Karpas-422 (cell line): Measurements from ENCODE around the gene EVI5L. TPM values are rescaled to one million over a fixed set of nuclear protein-coding genes. Genes with fewer than 3 reads are reported as not detected.
A peak's percentile ranks its signal among the peaks of the same experiment; 100 is the strongest.

Experiments
- DNase-seq: peaks from one replicate; pipeline ENCODE4 v3.0.0-alpha.2; 2015
- H2AFZ ChIP-seq: fragments of 200-600 bp; sonication (generic); 2 replicates; pipeline ENCODE4 v1.6.1; 2014; ENCODE audit warnings: antibody characterized with exemption, low read length, mixed read lengths
- H3K27ac ChIP-seq: fragments of 200-600 bp; sonication (generic); 2 replicates; pipeline ENCODE4 v1.5.1; 2014; ENCODE audit warnings: mild to moderate bottlenecking, low read length, moderate library complexity
- H3K27me3 ChIP-seq: fragments of 200-600 bp; sonication (generic); 2 replicates; pipeline ENCODE4 v1.6.1; 2014; ENCODE audit warnings: low read length, mixed read lengths
- H3K36me3 ChIP-seq: fragments of 200-600 bp; sonication (generic); 2 replicates; pipeline ENCODE4 v1.6.1; 2014; ENCODE audit warnings: low read length, mixed read lengths; ENCODE audit not compliant: insufficient read depth
- H3K4me1 ChIP-seq: fragments of 200-600 bp; sonication (generic); 2 replicates; pipeline ENCODE4 v1.6.1; 2014; ENCODE audit warnings: mild to moderate bottlenecking, low read length, mixed read lengths
- H3K4me2 ChIP-seq: fragments of 200-600 bp; sonication (generic); 2 replicates; pipeline ENCODE4 v1.6.1; 2014; ENCODE audit warnings: low read length, low read depth, mild to moderate bottlenecking; ENCODE audit not compliant: poor library complexity, severe bottlenecking
- H3K4me3 ChIP-seq: fragments of 200-600 bp; sonication (generic); 2 replicates; pipeline ENCODE4 v1.5.1; 2014; ENCODE audit warnings: mild to moderate bottlenecking, antibody characterized with exemption, low read length, mixed read lengths
- H3K79me2 ChIP-seq: fragments of 200-600 bp; sonication (generic); 2 replicates; pipeline ENCODE4 v1.6.1; 2014; ENCODE audit warnings: mild to moderate bottlenecking, low read length, mixed read lengths
- H3K9ac ChIP-seq: fragments of 200-600 bp; sonication (generic); 2 replicates; pipeline ENCODE4 v1.6.0; 2014; ENCODE audit warnings: low read length
- H3K9me2 ChIP-seq: fragments of 200-600 bp; sonication (generic), shearing (Covaris generic); replicated peaks from 2 replicates; pipeline ENCODE4 v1.6.0; 2014; ENCODE audit warnings: mild to moderate bottlenecking, low read length, moderate library complexity; ENCODE audit not compliant: insufficient read depth
- H3K9me3 ChIP-seq: fragments of 300-700, 200-600 bp; sonication (generic); 2 replicates; pipeline ENCODE4 v1.6.1; 2014; ENCODE audit warnings: low read length, mixed read lengths
- H4K20me1 ChIP-seq: fragments of 200-600 bp; sonication (generic); 2 replicates; pipeline ENCODE4 v1.6.1; 2014; ENCODE audit warnings: mild to moderate bottlenecking, antibody characterized with exemption, low read length, low read depth; ENCODE audit not compliant: insufficient read depth
- total RNA-seq: library from RNA; depleted of rRNA; stranded (reverse); fragments of >200 nt; shearing (Covaris generic); gene quantifications from 2 replicates; pipeline ENCODE4 v1.2.3, GENCODE V29; 2014; ENCODE audit warnings: low replicate concordance

Gene EVI5L
- total RNA-seq, 1 experiment from 2014 or later: 6.0 TPM

DNA sequence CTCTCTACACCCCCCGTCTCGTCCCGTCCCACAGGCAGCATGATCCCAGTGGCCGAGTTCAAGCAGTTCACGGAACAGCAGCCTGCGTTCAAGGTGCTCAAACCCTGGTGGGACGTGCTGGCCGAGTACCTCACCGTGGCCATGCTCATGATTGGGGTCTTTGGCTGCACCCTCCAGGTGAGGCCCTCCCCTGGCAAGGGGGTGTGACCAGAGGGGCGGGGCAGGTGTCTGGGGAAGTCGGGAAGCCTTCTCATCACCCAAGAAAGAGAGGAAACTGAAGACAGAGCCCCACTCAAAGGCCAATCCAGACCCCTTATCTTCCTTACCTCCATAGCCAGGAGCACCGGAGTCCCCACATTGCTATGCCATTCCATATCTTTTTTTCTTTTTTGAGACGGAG lies 65.5 kb downstream of the EVI5L start:
- Histone ChIP-seq H3K4me1 (no peaks in the 10 kb centered on the region), H3K9ac (no peak overlapping the region), H3K4me3 (no peak overlapping the region), H2AFZ (no peak overlapping the region), H4K20me1 (no peaks in the 10 kb centered on the region), H3K9me3 (no peaks in the 10 kb centered on the region), H3K27me3 (no peaks in the 10 kb centered on the region), H3K9me2 (no peaks in the 10 kb centered on the region), H3K36me3 (no peaks in the 10 kb centered on the region), H3K79me2 (no peaks in the 10 kb centered on the region), H3K4me2 (no peak overlapping the region), H3K27ac (no peak overlapping the region)
- DNase-seq: no peak

DNA sequence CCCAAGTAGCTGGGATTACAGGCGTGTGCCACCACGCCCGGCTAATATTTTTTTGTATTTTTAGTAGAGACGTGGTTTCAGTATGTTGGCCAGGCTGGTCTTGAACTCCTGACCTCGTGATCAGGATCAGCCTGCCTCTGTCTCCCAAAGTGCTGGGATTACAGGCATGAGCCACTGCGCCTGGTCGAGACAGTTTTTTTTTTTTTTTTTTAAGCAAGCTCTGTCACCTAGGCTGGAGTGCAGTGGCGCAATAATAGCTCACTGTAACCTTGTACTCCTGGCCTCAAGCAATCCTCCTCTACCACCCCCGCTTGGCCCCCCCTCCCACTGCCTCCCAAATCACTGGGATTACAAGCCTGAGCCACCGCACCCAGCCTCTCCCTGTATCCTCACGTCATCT lies 67.3 kb downstream of the EVI5L start:
- Histone ChIP-seq H3K27me3 (no peaks in the 10 kb centered on the region), H3K36me3 (no peaks in the 10 kb centered on the region), H4K20me1 (no peaks in the 10 kb centered on the region), H3K9ac (no peak overlapping the region), H3K27ac (no peak overlapping the region), H3K4me3 (no peak overlapping the region), H2AFZ (no peak overlapping the region), H3K4me2 (no peak overlapping the region), H3K9me3 (no peaks in the 10 kb centered on the region), H3K79me2 (no peaks in the 10 kb centered on the region), H3K9me2 (no peaks in the 10 kb centered on the region), H3K4me1 (no peaks in the 10 kb centered on the region)
- no peak for DNase-seq

DNA sequence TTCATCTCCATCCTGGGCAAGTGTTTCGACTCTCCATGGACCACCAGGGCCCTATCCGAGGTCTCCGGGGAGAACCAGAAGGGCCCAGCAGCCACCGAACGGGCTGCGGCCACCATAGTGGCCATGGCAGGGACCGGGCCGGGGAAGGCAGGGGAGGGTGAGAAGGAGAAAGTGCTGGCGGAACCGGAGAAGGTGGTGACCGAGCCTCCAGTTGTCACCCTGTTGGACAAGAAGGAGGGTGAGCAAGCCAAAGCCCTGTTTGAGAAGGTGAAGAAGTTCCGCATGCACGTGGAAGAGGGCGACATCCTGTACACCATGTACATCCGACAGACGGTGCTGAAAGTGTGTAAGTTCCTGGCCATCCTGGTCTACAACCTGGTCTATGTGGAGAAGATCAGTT lies 68.9 kb downstream of the EVI5L start:
- Histone ChIP-seq H2AFZ (no peak overlapping the region), H3K9me3 (no peaks in the 10 kb centered on the region), H3K27ac (no peak overlapping the region), H3K4me1 (peaks cover 10% of the 10 kb centered on the region), H3K4me3 (no peak overlapping the region), H3K9me2 (no peaks in the 10 kb centered on the region), H3K27me3 (no peaks in the 10 kb centered on the region), H3K79me2 (no peaks in the 10 kb centered on the region), H3K4me2 (no peak overlapping the region), H4K20me1 (no peaks in the 10 kb centered on the region), H3K36me3 (no peaks in the 10 kb centered on the region), H3K9ac (no peak overlapping the region)
- DNase-seq: no peak

DNA sequence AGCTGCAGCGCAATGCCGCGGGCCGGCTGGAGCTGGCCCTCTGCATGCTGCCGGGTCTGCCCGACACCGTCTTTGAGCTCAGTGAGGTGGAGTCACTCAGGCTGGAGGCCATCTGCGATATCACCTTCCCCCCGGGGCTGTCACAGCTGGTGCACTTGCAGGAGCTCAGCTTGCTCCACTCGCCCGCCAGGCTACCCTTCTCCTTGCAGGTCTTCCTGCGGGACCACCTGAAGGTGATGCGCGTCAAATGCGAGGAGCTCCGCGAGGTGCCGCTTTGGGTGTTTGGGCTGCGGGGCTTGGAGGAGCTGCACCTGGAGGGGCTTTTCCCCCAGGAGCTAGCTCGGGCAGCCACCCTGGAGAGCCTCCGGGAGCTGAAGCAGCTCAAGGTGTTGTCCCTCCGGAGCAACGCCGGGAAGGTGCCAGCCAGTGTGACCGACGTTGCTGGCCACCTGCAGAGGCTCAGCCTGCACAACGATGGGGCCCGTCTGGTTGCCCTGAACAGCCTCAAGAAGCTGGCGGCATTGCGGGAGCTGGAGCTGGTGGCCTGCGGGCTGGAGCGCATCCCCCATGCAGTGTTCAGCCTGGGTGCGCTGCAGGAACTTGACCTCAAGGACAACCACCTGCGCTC lies 69.8 kb downstream of the EVI5L start:
- Histone ChIP-seq H3K27me3 (no peaks in the 10 kb centered on the region), H3K9me2 (no peaks in the 10 kb centered on the region)

DNA sequence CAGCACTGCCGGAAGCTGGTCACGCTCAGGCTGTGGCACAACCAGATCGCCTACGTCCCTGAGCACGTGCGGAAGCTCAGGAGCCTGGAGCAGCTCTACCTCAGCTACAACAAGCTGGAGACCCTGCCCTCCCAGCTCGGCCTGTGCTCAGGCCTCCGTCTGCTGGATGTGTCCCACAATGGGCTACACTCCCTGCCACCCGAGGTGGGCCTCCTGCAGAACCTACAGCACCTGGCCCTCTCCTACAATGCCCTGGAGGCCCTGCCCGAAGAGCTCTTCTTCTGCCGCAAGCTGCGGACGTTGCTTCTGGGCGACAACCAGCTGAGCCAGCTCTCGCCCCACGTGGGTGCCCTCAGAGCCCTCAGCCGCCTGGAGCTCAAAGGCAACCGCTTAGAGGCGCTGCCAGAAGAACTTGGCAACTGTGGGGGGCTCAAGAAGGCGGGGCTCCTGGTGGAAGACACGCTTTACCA lies 70.4 kb downstream of the EVI5L start:
- no peaks in the 10 kb centered on the region; the same call in 1 of the 2 replicates for H4K20me1 ChIP-seq
- no peak overlapping the region for H3K4me3 ChIP-seq
- no peak overlapping the region for H2AFZ ChIP-seq
- H3K9ac ChIP-seq: no peak overlapping the region
- H3K9me2 ChIP-seq: no peaks in the 10 kb centered on the region
- H3K27me3 ChIP-seq: no peaks in the 10 kb centered on the region
- no peak overlapping the region for H3K27ac ChIP-seq
- no peaks in the 10 kb centered on the region for H3K36me3 ChIP-seq
- no peaks in the 10 kb centered on the region for H3K9me3 ChIP-seq
- H3K4me2 ChIP-seq: no peak overlapping the region
- H3K79me2 ChIP-seq: peaks cover 14% of the 10 kb centered on the region
- H3K4me1 ChIP-seq: peaks cover 19% of the 10 kb centered on the region
- no peak for DNase-seq

More for the DNA sequence above, 69.8 kb downstream of the EVI5L start:
- Histone ChIP-seq H3K4me2 (no peak overlapping the region), H3K9me3 (no peaks in the 10 kb centered on the region), H3K4me3 (no peak overlapping the region), H3K36me3 (no peaks in the 10 kb centered on the region), H4K20me1 (no peaks in the 10 kb centered on the region; the same call in 1 of the 2 replicates), H3K4me1 (peaks cover 14% of the 10 kb centered on the region), H3K79me2 (peaks cover 8% of the 10 kb centered on the region), H3K27ac (no peak overlapping the region), H2AFZ (no peak overlapping the region), H3K9ac (no peak overlapping the region)
- DNase-seq: no peak

DNA sequence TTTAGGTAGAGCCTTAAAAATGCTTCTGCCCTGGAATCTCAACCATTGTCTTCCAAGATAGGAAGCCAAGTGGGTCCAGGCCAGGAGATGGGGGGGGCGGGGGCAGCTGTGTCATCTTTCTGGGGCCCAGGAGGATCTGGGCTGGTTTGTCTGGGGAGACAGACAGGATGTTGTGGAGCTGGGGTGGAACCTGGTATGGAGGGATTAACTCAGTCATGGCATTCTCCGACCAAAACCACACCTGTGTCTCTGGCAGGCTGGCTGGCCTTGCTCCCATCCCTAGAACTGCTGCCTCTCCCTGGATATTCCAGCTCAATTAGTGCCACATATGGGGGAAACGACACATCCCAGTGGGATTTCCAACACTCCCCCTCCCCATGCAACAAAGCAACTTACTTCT lies 70.9 kb downstream of the EVI5L start:
- Histone ChIP-seq H3K4me2 (no peak overlapping the region), H2AFZ (no peak overlapping the region), H3K9me3 (no peaks in the 10 kb centered on the region), H3K9me2 (no peaks in the 10 kb centered on the region), H3K4me1 (peaks cover 19% of the 10 kb centered on the region), H3K27ac (no peak overlapping the region), H3K79me2 (peaks cover 19% of the 10 kb centered on the region), H4K20me1 (no peaks in the 10 kb centered on the region; the same call in 1 of the 2 replicates), H3K27me3 (no peaks in the 10 kb centered on the region), H3K36me3 (no peaks in the 10 kb centered on the region), H3K9ac (no peak overlapping the region), H3K4me3 (no peak overlapping the region)
- no peak for DNase-seq

DNA sequence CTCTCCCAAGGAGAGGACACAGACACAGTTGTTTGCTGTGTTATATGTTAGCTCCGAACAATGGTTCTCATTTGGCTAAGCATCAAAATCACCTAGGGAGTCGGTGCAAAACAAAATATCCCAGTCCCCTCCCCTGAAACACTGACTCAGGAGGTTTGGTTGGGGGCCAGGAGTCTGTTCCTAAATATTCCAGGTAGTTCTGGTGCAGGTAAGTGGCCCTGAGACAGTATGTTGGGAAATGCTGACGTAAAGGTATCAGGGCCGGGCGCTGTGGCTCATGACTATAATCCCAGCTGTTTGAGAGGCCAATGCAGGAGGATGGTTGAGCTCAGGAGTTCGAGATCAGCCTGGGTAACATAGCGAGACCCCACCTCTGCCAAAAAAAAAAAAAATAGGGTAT lies 71.3 kb downstream of the EVI5L start:
- no peak overlapping the region for H2AFZ ChIP-seq
- no peak overlapping the region for H3K4me2 ChIP-seq
- H3K9ac ChIP-seq: no peak overlapping the region
- no peaks in the 10 kb centered on the region for H3K9me2 ChIP-seq
- H3K27me3 ChIP-seq: no peaks in the 10 kb centered on the region
- DNase-seq: no peak
- peaks cover 19% of the 10 kb centered on the region for H3K4me1 ChIP-seq
- H4K20me1 ChIP-seq: no peaks in the 10 kb centered on the region; the same call in 1 of the 2 replicates
- H3K79me2 ChIP-seq: peaks cover 23% of the 10 kb centered on the region
- no peaks in the 10 kb centered on the region for H3K36me3 ChIP-seq
- no peak overlapping the region for H3K27ac ChIP-seq
- H3K9me3 ChIP-seq: no peaks in the 10 kb centered on the region
- H3K4me3 ChIP-seq: no peak overlapping the region

DNA sequence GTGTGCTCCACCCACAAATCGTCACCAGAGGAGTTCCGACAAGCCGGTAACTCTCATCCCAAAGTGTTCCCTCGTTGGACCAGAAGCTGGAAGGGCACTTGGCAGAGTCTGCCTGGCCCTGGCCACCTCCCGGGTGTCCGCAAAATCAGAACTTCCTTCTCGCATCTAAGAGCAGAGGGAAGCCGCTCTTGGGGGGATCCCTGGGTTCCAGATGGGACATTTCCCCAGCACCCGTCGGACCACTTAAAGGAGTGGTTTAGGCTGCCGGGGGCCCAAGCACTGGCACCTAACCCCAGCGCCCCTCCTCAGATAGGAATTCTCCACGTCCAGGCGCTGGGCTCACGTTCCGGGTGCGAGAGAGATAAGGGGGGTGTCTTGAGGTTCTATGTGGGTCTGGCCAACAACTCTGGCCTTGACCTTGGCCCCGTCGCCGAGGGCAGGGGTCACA lies 72.8 kb downstream of the EVI5L start:
- H2AFZ ChIP-seq: peak overlapping the region; percentile 79; the same call in 1 of the 2 replicates

More for the DNA sequence above, 72.8 kb downstream of the EVI5L start:
- H3K9ac ChIP-seq: peak overlapping the region; percentile 86
- H3K4me3 ChIP-seq: peak overlapping the region; percentile 75
- H3K4me1 ChIP-seq: peaks cover 19% of the 10 kb centered on the region
- no peaks in the 10 kb centered on the region for H3K27me3 ChIP-seq
- no peaks in the 10 kb centered on the region for H3K9me2 ChIP-seq
- DNase-seq: no peak
- H4K20me1 ChIP-seq: no peaks in the 10 kb centered on the region; the same call in 1 of the 2 replicates
- peaks cover 27% of the 10 kb centered on the region for H3K79me2 ChIP-seq
- H3K9me3 ChIP-seq: no peaks in the 10 kb centered on the region
- H3K36me3 ChIP-seq: no peaks in the 10 kb centered on the region
- H3K4me2 ChIP-seq: peak overlapping the region; percentile 93
- H3K27ac ChIP-seq: no peak overlapping the region
